Right cardiac atrium (tissue), 5 donors: Measurements from ENCODE around the gene PCLO. TPM values are rescaled to one million over a fixed set of nuclear protein-coding genes. Genes with fewer than 3 reads are reported as not detected.

Experiments
- ATAC-seq, 2 donors: fragments of 200-7000 bp; cut with Tn5 transposase; one replicate each; pipeline versions ENCODE4 v1.8.0 to v1.9.1; 2020; ENCODE audit warnings: moderate library complexity in 2 of 2, mild to moderate bottlenecking in 1 of 2
- DNase-seq, 3 donors: peaks; one replicate each; pipeline ENCODE4 v3.0.0-alpha.2; 2020
- H3K27ac ChIP-seq: one replicate; pipeline ENCODE4 v1.5.1; 2013; ENCODE audit warnings: mild to moderate bottlenecking, low read length, control low read depth, moderate library complexity
- H3K27me3 ChIP-seq: one replicate; pipeline ENCODE4 v1.6.1; 2013; ENCODE audit not compliant: control insufficient read depth, insufficient read depth
- H3K4me1 ChIP-seq: one replicate; pipeline ENCODE4 v1.6.1; 2013; ENCODE audit warnings: low read length; ENCODE audit not compliant: control insufficient read depth, insufficient read depth
- H3K4me3 ChIP-seq: one replicate; pipeline ENCODE4 v1.5.1; 2013; ENCODE audit warnings: low read length, control low read depth
- H3K9me3 ChIP-seq: one replicate; pipeline ENCODE4 v1.6.1; 2013; ENCODE audit warnings: low read length; ENCODE audit not compliant: control insufficient read depth
- WGBS: extraction: QIAGEN DNeasy Blood & Tissue Kit; methylation state at CpG from one replicate; pipeline ENCODE4 v1.1.7; 2013; 5-methylcytosine and 5-hydroxymethylcytosine counted together
- intact Hi-C, 4 donors: fragments of 100-400 bp; cut with DNase I; formaldehyde crosslinking; loops; one replicate each; pipeline versions ENCODE4 v1.11.0 to v1.14.0; 2022 to 2023
- long read RNA-seq, 4 donors: library from polyadenylated mRNA; unstranded; transcript quantifications; one replicate each; pipeline ENCODE4 v2.0.0, GENCODE V29; 2020 to 2021
- polyA plus RNA-seq: library from polyadenylated mRNA; stranded (reverse); fragments of 200-250 nt; gene quantifications from one replicate; pipeline ENCODE4 v1.2.3, GENCODE V29; 2013
- total RNA-seq, 4 donors: library from RNA; stranded (reverse); fragmentation: NEBNext Ultra II Directional; extraction: Animal tissue kit (Norgen Biotek cat#: 25700); gene quantifications; one replicate each; pipeline ENCODE4 v1.2.1, GENCODE V29; 2021
- donor health status: healthy with polysubstance abuse.
- donor health status: DM: no; HTN: yes; CAD: no.
- donor health status: DM: no; HTN: no; CAD: no.
- donor health status: DM: no; HTN: yes; CAD: no; lungs with severe emphysema.
- donor health status: DM: yes; HTN: yes; CAD: no.

PCLO gene
- total RNA-seq = 1 to 10 TPM; 3.1 to 3.8 (median 3.3) TPM
- 1.9 TPM for polyA plus RNA-seq
- long read RNA-seq, donor 1, partial matches to known transcripts = 1 of 3 reads
- long read RNA-seq, donor 1, other reads (novel, unspliced or antisense) = 2 of 3 reads
- long read RNA-seq, donor 2 = 0 reads
- long read RNA-seq, donor 3, partial matches to known transcripts = 2 of 5 reads
- long read RNA-seq, donor 3, other reads (novel, unspliced or antisense) = 2 of 5 reads
- long read RNA-seq, donor 4 = 0 reads

GRCh38 chr7:83162402-83163256, at the start of gene PCLO:
Gene PCLO (minus strand): TSS chr7:83162884. CDS start chr7:83162592, 292 bp downstream.
- H3K27ac ChIP-seq = peak within 1 kb of the TSS; percentile 7
- DNase-seq (peak; percentile 54 to 83 (median 80)), ATAC-seq (peak; percentile 99 to 100)
- intact Hi-C loops = no loop called here
- under 1% methylated on average over 77 of the region's 77 CpGs for WGBS
- no peaks in the 10 kb centered on the region for H3K9me3 ChIP-seq
- H3K4me1 ChIP-seq = no peaks in the 10 kb centered on the region
- no peaks in the 10 kb centered on the region for H3K27me3 ChIP-seq
- H3K4me3 ChIP-seq = peak within 1 kb of the TSS; percentile 28

GRCh38 chr7:83211685-83212084, 49.0 kb upstream of the PCLO start:
- DNase-seq (no peak), ATAC-seq (no peak)
- H3K27me3 ChIP-seq = no peaks in the 10 kb centered on the region
- H3K9me3 ChIP-seq = no peaks in the 10 kb centered on the region
- no peak overlapping the region for H3K27ac ChIP-seq
- H3K4me1 ChIP-seq = no peaks in the 10 kb centered on the region
- H3K4me3 ChIP-seq = no peak overlapping the region
- 60% methylated on average over 1 of the region's 1 CpG for WGBS
- intact Hi-C loops = no loop called here

- Histone ChIP-seq H3K27me3 (no peaks in the 10 kb centered on the region), H3K27ac (no peak overlapping the region), H3K4me1 (no peaks in the 10 kb centered on the region), H3K4me3 (no peak overlapping the region), H3K9me3 (no peaks in the 10 kb centered on the region)
- DNase-seq (no peak), ATAC-seq (no peak)
- intact Hi-C loops = no loop called here
- 76% methylated on average over 3 of the region's 3 CpGs for WGBS
Observed at GRCh38 chr7:83210479-83210878, 47.8 kb upstream of the PCLO start.

DNA sequence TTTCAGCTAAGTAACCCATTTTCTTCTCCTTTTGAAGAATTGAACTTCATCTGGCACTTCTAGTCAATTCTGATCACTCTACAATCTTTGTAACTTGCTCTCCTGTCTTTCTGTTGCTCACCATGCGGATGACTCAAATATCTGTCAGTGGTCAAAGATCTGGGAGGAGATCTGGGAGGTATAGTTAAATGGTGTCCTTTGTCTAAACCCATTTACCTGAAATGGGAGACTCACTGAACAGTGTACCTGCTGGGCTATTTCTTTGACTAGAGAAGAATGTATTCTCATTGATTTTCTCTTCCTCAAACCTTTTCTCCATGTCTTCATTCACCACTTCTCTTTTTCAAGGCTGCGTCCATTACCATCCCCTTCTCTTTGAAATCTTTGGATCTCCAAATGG, 42.0 kb upstream of the PCLO start:
- ATAC-seq = no peak
- no peaks in the 10 kb centered on the region for H3K27me3 ChIP-seq
- intact Hi-C loops = no loop called here
- 83% methylated on average over 2 of the region's 2 CpGs for WGBS
- H3K4me1 ChIP-seq = no peaks in the 10 kb centered on the region
- no peak overlapping the region for H3K4me3 ChIP-seq
- H3K27ac ChIP-seq = no peak overlapping the region
- H3K9me3 ChIP-seq = no peaks in the 10 kb centered on the region
- no peak for DNase-seq

GRCh38 chr7:83201355-83201754, 38.7 kb upstream of the PCLO start:
- Histone ChIP-seq H3K9me3 (no peaks in the 10 kb centered on the region), H3K27me3 (no peaks in the 10 kb centered on the region), H3K4me1 (no peaks in the 10 kb centered on the region), H3K27ac (no peak overlapping the region), H3K4me3 (no peak overlapping the region)
- intact Hi-C loops = no loop called here
- no peak for DNase-seq
- no peak for ATAC-seq
- WGBS = 96% methylated on average over 1 of the region's 1 CpG

DNA sequence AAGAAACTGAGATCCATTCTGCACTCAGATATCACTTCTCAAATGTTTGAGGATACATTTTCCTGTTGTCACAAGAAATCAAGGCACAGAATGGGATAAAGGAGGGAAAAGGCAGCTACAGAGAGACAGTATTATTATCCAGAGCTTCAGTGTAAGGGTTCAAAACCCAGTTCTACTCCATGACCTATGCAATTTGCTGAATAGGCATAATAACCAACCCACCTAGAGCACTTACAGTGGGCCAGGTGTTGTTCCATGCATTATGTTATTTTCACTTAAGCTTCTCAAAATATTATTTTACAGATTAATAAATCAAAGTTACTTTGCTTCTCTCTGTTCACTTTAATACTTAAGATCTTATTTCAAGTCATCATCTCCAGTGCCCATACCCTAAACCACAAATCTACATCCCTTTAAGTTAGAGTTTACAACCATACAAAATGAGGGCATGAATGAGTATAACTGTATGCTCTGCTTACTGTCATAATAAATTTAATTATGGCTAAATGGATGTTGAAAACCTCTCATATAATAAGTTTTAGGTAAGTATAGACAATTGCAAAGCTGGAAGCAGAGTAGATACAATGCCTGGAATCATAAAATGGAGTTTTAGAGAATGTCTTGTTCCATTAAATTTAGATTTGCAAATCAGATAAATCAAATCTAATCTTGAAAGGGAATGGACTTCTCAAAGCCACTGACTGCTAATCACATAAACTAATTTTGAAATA, 28.1 kb upstream of the PCLO start:
- H3K4me1 ChIP-seq = no peaks in the 10 kb centered on the region
- no peak overlapping the region for H3K27ac ChIP-seq
- no peak overlapping the region for H3K4me3 ChIP-seq
- DNase-seq = no peak
- no peaks in the 10 kb centered on the region for H3K9me3 ChIP-seq
- ATAC-seq = no peak
- no peaks in the 10 kb centered on the region for H3K27me3 ChIP-seq
- intact Hi-C loops = no loop called here

GRCh38 chr7:83178796-83179195, 16.1 kb upstream of the PCLO start:
- 38% methylated on average over 1 of the region's 1 CpG for WGBS
- DNase-seq (no peak), ATAC-seq (no peak)
- H3K9me3 ChIP-seq = no peaks in the 10 kb centered on the region
- intact Hi-C loops = no loop called here
- H3K27me3 ChIP-seq = no peaks in the 10 kb centered on the region
- H3K27ac ChIP-seq = no peak overlapping the region
- no peaks in the 10 kb centered on the region for H3K4me1 ChIP-seq
- H3K4me3 ChIP-seq = no peak overlapping the region

DNA sequence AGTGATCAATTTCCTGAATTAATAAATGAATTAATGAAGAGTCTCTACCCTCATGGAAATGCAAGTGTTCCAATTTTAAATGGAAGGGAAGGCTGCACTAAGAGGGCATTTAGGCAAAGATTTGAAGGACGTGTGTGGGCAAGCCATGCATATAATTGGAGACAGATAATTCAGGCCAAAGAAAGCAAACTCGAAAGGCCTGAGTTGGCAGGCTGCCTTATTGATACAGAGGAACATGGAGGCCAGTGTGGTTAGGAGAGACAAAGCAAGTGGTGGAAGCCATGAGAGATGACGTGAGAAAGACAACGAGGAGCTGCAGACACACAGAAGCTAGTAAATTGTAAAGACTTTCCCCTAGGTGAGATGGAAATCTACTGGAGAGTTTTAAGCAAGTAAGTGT, 15.4 kb upstream of the PCLO start:
- H3K9me3 ChIP-seq = no peaks in the 10 kb centered on the region
- ATAC-seq (no peak), DNase-seq (no peak)
- H3K27ac ChIP-seq = no peak overlapping the region
- no peaks in the 10 kb centered on the region for H3K27me3 ChIP-seq
- intact Hi-C loops = no loop called here
- 53% methylated on average over 4 of the region's 4 CpGs for WGBS
- no peak overlapping the region for H3K4me3 ChIP-seq
- no peaks in the 10 kb centered on the region for H3K4me1 ChIP-seq

GRCh38 chr7:83173664-83174063, 11.0 kb upstream of the PCLO start:
- H3K9me3 ChIP-seq = no peaks in the 10 kb centered on the region
- DNase-seq = no peak
- intact Hi-C loops = no loop called here
- no peaks in the 10 kb centered on the region for H3K4me1 ChIP-seq
- no peak for ATAC-seq
- no peak overlapping the region for H3K27ac ChIP-seq
- no peak overlapping the region for H3K4me3 ChIP-seq
- H3K27me3 ChIP-seq = no peaks in the 10 kb centered on the region

DNA sequence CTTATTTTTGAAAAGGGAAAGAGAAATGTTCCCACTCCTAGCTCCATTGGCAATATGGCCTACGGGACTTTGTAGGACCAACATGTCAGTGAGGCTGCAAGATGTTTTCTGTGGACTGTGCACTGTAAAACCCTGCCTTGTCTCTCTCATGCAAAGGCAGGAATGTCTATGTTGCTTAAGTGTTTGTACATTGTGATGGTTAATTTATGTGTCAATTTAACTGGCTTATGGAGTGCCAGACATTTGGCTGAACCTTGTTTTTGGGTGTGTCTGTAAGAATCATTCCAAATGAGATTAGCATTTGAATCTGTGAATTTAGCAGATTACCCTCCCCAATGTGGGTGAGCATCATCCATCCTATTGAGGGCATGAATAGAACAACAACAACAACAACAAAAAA, 4.1 kb upstream of the PCLO start:
- Histone ChIP-seq H3K27ac (no peak overlapping the region), H3K27me3 (no peaks in the 10 kb centered on the region), H3K4me1 (no peaks in the 10 kb centered on the region), H3K4me3 (no peak overlapping the region), H3K9me3 (no peaks in the 10 kb centered on the region)
- ATAC-seq = no peak
- intact Hi-C loops = no loop called here
- WGBS = 83% methylated on average over 1 of the region's 1 CpG
- DNase-seq = no peak

DNA sequence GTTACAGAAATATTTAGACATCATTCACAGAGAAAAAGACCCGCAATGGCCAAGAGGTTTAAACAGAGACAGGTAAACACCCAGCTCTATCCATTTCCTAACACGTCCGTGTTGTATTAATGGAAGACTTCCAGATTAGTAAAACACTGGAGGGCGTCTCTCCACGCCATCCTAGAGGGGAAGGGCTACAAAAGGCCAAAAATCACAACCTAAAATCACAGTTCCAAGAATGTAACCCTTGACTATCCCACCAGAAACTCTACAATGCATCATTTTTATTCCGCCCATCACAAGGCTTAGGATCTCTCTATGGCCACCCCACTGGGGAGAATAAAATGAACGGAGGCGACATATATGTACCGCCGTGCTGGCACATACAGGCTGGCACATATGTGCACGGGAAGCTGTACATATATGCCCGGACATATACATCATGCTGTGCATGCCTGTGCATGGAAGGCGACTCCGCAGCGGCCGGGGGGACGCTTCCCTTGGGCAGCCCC, 734 bp downstream of the PCLO start:
- ATAC-seq = peak in 1 of 2 donors; percentile 29
- Histone ChIP-seq H3K27me3 (no peaks in the 10 kb centered on the region), H3K9me3 (no peaks in the 10 kb centered on the region), H3K4me3 (peak overlapping the region; percentile 28), H3K4me1 (no peaks in the 10 kb centered on the region), H3K27ac (peak overlapping the region; percentile 7)
- intact Hi-C loops = no loop called here
- 4% methylated on average over 17 of the region's 17 CpGs for WGBS
- no peak for DNase-seq
